ENCODE data around the gene SH2D3A.

DNA sequence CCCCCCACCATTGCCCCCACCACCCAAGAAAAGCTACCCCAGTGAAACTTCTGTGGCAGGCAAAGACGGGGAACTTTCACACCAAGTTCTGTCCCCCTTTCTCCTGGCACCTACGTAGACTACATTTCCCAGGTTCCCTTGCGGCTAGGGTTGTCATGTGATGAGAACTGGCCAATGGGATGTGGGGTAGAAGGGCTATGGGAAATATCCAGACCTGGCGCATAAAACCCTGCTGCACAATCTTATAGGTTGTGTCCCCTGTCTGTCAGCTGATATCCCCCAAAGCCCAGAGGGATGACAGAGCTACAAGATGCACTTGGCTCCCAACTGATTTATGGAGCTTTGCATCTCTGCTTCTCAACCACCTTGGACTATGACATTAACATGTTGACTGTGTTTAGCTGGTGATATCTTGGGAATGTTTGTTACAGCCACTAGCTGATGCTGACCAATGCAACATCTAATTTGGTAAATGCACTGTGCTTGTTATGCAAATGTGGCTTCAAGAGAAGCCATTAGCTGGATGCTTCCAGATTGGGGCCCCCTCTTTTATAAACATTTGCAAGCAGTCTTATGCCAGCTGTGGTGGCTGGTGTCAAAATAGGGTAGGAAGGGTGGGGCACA, 6.1 kb downstream of the SH2D3A start:
- TF ChIP-seq CTCF (IDR thresholded peaks at IDR 0.05) (no peak), POLR2A (IDR thresholded peaks at IDR 0.05) (no peak)

All from uterus (tissue), 2 donors.